ENCODE data around the gene CDH13. TPM values are rescaled to one million over a fixed set of nuclear protein-coding genes. Genes with fewer than 3 reads are reported as not detected.

Gene CDH13
- polyA plus RNA-seq, 1 donor from 2014 or later, result 3.2 TPM

GRCh38 chr16:83402967-83403366 lies 776.2 kb downstream of the CDH13 start:
- no peaks in the 10 kb centered on the region for H3K9me3 ChIP-seq (ENCODE audit: low read length)
- no peaks in the 10 kb centered on the region for H3F3A ChIP-seq (ENCODE audit: insufficient read depth, low read length, poor library complexity, severe bottlenecking)
- H3K79me2 ChIP-seq (replicated peaks; ENCODE audit: insufficient read depth, low read length), result no peaks in the 10 kb centered on the region
- no peak for TF ChIP-seq EZH2 (IDR thresholded peaks at IDR 0.05; ENCODE audit: borderline replicate concordance, insufficient read depth, low read length, poor library complexity, severe bottlenecking)
- TF ChIP-seq RAD21 (conservative IDR thresholded peaks at IDR 0.05), result peak; percentile 22
- TF ChIP-seq EP300 (conservative IDR thresholded peaks at IDR 0.05; ENCODE audit: poor library complexity, severe bottlenecking), result peak; percentile 65
- H3K9me2 ChIP-seq (ENCODE audit: insufficient read depth, low read length), result no peaks in the 10 kb centered on the region
- H4K20me1 ChIP-seq (ENCODE audit: insufficient read depth), result no peaks in the 10 kb centered on the region
- H3K27ac ChIP-seq (ENCODE audit: low read length), result peak overlapping the region; percentile 51
- H3K27me3 ChIP-seq (ENCODE audit: insufficient read depth, low read depth, low read length), result no peaks in the 10 kb centered on the region
- no peaks in the 10 kb centered on the region for H3K36me3 ChIP-seq (ENCODE audit: insufficient read depth, low read length)
- H3K4me3 ChIP-seq (ENCODE audit: low read length), result peak overlapping the region; percentile 15
- peak overlapping the region; percentile 34 for H3K4me2 ChIP-seq (ENCODE audit: low read length)
- H2AFZ ChIP-seq (ENCODE audit: low read depth, low read length), result no peak overlapping the region
- no peak overlapping the region for H3K9ac ChIP-seq (ENCODE audit: low read length)

GRCh38 chr16:83403761-83404160 lies 777.0 kb downstream of the CDH13 start:
- H2AFZ ChIP-seq (ENCODE audit: low read depth, low read length), result no peak overlapping the region
- H4K20me1 ChIP-seq (ENCODE audit: insufficient read depth), result no peaks in the 10 kb centered on the region
- no peaks in the 10 kb centered on the region for H3K36me3 ChIP-seq (ENCODE audit: insufficient read depth, low read length)
- TF ChIP-seq EZH2 (IDR thresholded peaks at IDR 0.05; ENCODE audit: borderline replicate concordance, insufficient read depth, low read length, poor library complexity, severe bottlenecking) (no peak), POLR2AphosphoS5 (IDR thresholded peaks at IDR 0.05) (no peak), SMC3 (conservative IDR thresholded peaks at IDR 0.05; ENCODE audit: poor library complexity) (no peak)
- H3K79me2 ChIP-seq (replicated peaks; ENCODE audit: insufficient read depth, low read length), result no peaks in the 10 kb centered on the region
- H3K9me3 ChIP-seq (ENCODE audit: low read length), result no peaks in the 10 kb centered on the region
- no peaks in the 10 kb centered on the region for H3F3A ChIP-seq (ENCODE audit: insufficient read depth, low read length, poor library complexity, severe bottlenecking)
- no peak overlapping the region for H3K27ac ChIP-seq (ENCODE audit: low read length)
- no peak overlapping the region for H3K9ac ChIP-seq (ENCODE audit: low read length)
- H3K4me3 ChIP-seq (ENCODE audit: low read length), result no peak overlapping the region
- H3K4me2 ChIP-seq (ENCODE audit: low read length), result no peak overlapping the region
- no peaks in the 10 kb centered on the region for H3K9me2 ChIP-seq (ENCODE audit: insufficient read depth, low read length)
- no peaks in the 10 kb centered on the region for H3K27me3 ChIP-seq (ENCODE audit: insufficient read depth, low read depth, low read length)

GRCh38 chr16:83404261-83404660 lies 777.5 kb downstream of the CDH13 start:
- H3K9ac ChIP-seq (ENCODE audit: low read length), result no peak overlapping the region
- TF ChIP-seq POLR2AphosphoS5 (IDR thresholded peaks at IDR 0.05), result no peak
- no peak for TF ChIP-seq MXI1 (conservative IDR thresholded peaks at IDR 0.05; ENCODE audit: poor library complexity, severe bottlenecking)
- no peak for TF ChIP-seq CTCF (IDR thresholded peaks at IDR 0.05; ENCODE audit: poor library complexity, severe bottlenecking)
- TF ChIP-seq RAD21 (conservative IDR thresholded peaks at IDR 0.05), result no peak
- no peak for TF ChIP-seq SMC3 (conservative IDR thresholded peaks at IDR 0.05; ENCODE audit: poor library complexity)
- no peak for TF ChIP-seq TAF1 (IDR thresholded peaks at IDR 0.05; ENCODE audit: low read depth)
- no peak for TF ChIP-seq REST (IDR thresholded peaks at IDR 0.05; ENCODE audit: borderline replicate concordance)
- TF ChIP-seq EZH2 (IDR thresholded peaks at IDR 0.05; ENCODE audit: borderline replicate concordance, insufficient read depth, low read length, poor library complexity, severe bottlenecking), result no peak
- no peak for TF ChIP-seq EP300 (conservative IDR thresholded peaks at IDR 0.05; ENCODE audit: poor library complexity, severe bottlenecking)
- H4K20me1 ChIP-seq (ENCODE audit: insufficient read depth), result no peaks in the 10 kb centered on the region
- no peak overlapping the region for H3K27ac ChIP-seq (ENCODE audit: low read length)
- H3K9me3 ChIP-seq (ENCODE audit: low read length), result no peaks in the 10 kb centered on the region
- no peaks in the 10 kb centered on the region for H3K36me3 ChIP-seq (ENCODE audit: insufficient read depth, low read length)
- H3K4me2 ChIP-seq (ENCODE audit: low read length), result no peak overlapping the region
- H3K9me2 ChIP-seq (ENCODE audit: insufficient read depth, low read length), result no peaks in the 10 kb centered on the region
- no peaks in the 10 kb centered on the region for H3K79me2 ChIP-seq (replicated peaks; ENCODE audit: insufficient read depth, low read length)
- H2AFZ ChIP-seq (ENCODE audit: low read depth, low read length), result no peak overlapping the region
- no peaks in the 10 kb centered on the region for H3K27me3 ChIP-seq (ENCODE audit: insufficient read depth, low read depth, low read length)
- no peak overlapping the region for H3K4me3 ChIP-seq (ENCODE audit: low read length)
- H3F3A ChIP-seq (ENCODE audit: insufficient read depth, low read length, poor library complexity, severe bottlenecking), result no peaks in the 10 kb centered on the region

Data from neural cell (in vitro differentiated cells).